Inferior parietal cortex (tissue), 1 donor: ENCODE measurements around the gene DLG4.
"Not testable (repeated sequence)": the region's sequence is repeated elsewhere in the genome, so short reads cannot be mapped to it uniquely, and the experiment has no call there.

Experiments
- DNase-seq: peaks from one replicate; pipeline ENCODE4 v3.0.0-alpha.2; 2016; ENCODE audit errors: extremely low spot score

DLG4 gene

GRCh38 chr17:7158424-7158823 lies 61.2 kb downstream of the DLG4 start:
- not testable (repeated sequence) for DNase-seq

- DNase-seq, result no peak
These were observed 63.2 kb downstream of the DLG4 start for GRCh38 chr17:7156342-7156940.

GRCh38 chr17:7147772-7148171 lies 71.9 kb downstream of the DLG4 start:
- no peak for DNase-seq

GRCh38 chr17:7146115-7146514 lies 73.5 kb downstream of the DLG4 start:
- no peak for DNase-seq

GRCh38 chr17:7144213-7144612 lies 75.4 kb downstream of the DLG4 start:
- DNase-seq, result no peak

- DNase-seq, result no peak
These were observed 77.8 kb downstream of the DLG4 start for GRCh38 chr17:7141824-7142223.

GRCh38 chr17:7139400-7139799 lies 80.2 kb downstream of the DLG4 start:
- no peak for DNase-seq

GRCh38 chr17:7138800-7139381 lies 80.7 kb downstream of the DLG4 start:
- no peak for DNase-seq

GRCh38 chr17:7137171-7137943 lies 82.3 kb downstream of the DLG4 start:
- DNase-seq, result no peak
